NCI-H446 treated with DMSO at 0.1 percent for 48 hours (cell line): ENCODE measurements around the gene RSRC1.
"Not testable (repeated sequence)": the region's sequence is repeated elsewhere in the genome, so short reads cannot be mapped to it uniquely, and the experiment has no call there.

Source experiments
- DNase-seq: peaks from one replicate; lab custom pipeline; 2025; lab: John Stamatoyannopoulos, UW

The RSRC1 gene

DNA sequence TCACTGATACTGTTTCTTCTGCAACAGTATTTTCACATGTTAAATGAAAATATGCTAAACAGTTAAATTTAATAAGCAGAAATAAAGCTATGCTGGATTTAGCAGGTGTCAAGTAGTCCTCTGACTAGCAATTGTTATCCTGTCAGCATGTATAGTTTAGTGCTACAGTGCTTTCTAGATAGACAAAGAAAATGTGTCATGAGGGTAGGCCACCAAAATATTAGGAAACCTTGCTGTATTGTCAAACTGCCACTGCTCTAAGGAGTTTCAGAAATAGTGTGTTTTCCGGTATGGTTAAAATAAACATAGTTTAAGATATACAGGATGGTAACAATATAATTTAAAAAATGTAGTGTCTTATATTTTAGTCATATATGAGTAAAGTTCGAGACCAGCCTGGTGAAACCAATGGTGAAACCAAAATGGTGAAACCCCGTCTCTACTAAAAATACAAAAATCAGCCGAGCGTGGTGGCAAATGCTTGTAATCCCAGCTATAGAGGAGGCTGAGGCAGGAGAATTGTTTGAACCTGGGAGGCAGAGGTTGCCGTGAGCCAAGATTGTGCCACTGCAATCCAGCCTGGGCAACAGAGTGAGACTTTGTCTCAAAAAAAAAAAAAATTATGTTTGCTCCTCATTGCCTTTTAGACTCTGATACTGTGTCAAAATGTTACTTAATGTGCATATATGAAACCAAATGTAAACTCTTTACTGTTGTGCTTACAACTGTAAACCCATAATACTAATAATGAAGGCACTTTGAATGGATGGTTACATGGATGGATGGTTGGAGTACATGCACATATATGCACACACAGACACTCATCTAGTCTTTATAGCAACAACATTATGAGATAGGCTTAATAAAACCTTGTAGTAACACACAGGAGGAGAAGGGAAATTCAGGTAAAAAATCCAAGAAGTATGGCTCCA, 204.8 kb downstream of the RSRC1 start:
- no peak for DNase-seq

DNA sequence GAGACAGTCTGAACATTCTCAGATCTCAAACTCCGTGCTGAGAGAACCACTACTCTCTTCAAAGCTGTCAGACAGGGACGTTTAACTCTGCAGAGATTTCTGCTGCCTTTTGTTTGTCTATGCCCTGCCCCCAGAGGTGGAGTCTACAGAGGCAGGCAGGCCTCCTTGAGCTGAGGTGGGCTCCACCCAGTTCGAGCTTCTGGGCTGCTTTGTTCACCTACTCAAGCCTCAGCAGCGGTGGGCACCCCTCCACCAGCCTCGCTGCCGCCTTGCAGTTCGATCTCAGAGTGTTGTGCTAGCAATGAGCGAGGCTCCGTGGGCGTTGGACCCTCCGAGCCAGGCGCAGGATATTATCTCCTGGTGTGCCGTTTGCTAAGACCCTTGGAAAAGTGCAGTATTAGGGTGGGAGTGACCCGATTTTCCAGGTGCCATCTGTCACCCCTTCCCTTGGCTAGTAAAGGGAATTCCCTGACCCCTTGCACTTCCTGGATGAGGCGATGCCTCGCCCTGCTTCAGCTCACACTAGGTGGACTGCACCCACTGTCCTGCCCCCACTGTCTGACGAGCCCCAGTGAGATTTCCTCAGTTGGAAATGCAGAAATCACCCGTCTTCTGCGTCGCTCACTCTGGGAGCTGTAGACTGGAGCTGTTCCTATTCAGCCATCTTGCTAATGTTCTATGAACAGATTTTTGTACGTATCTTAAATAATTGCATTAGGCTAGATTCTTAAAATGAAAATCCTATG, 220.0 kb downstream of the RSRC1 start:
- DNase-seq, result not testable (repeated sequence)

DNA sequence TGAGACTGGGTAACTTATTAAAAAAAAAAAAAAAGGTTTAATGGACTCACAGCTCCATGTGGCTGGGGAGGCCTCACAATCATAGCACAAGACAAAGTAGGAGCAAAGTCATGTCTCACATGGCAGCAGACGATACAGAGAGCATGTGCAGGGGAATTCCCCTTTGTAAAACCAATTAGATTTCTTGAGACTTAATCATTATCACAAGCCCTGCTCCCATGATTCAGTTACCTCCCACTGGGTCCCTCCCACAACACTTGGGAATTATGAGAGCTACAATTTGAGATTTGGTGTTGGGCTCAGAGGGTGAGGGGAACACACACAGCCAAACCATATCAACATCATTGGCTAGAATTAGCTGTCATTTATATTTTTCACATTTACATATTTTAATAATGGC, 221.0 kb downstream of the RSRC1 start:
- no peak for DNase-seq

DNA sequence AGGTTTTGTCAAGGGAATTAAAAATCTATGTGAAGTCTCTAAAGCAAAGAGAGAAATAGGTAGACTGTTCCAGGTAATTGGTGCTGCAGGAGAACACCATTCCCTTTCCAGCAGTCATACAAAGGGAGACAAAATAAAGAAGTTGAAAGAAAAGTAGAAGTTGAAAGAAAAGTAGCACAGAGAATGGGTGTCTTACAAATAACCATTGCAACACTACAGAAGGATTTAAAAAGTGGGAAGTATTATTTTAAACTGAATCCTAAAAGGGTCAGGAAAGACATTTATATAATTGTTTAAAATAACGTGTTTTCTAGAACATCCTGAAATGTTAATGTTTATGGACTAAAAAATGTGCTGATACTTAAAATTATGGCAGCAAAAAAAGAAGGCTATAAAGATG, 223.8 kb downstream of the RSRC1 start:
- DNase-seq, result no peak

DNA sequence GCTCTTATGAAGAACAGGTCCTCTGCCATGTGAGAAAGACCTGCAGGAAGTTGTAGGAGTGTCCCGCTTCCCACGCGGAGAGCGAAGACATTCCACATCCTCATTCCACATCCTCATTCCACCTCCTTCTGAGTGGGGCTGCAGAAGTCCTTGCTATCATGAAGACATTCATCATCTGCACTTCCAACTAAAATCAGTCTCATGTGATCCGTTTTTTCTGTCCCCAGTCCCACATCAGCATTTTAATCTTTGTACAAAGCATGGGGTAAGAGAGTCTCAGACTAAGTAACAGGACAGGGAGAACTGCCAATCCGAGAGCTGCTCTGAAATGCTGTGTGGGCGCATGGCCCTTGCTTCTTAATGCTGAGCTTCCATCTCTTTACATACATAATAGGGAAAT, 227.2 kb downstream of the RSRC1 start:
- no peak for DNase-seq

DNA sequence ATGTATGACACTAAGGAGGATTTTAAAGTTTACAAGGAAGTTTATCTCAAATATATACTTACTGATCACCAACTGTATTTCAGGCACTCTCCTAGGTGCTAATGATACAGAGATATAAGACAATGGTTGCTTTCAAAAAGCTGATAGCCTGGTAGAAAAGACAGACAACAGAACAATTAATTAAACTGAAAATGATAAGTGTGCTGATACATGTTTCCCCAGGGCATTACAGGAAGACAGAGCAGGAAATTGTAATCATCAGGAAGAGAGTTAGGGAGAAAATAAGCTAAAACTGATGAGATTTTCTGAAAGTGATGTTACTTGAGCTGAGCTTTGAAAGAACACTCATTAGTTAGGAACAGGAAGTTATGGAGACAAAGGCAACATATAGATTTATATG, 229.7 kb downstream of the RSRC1 start:
- no peak for DNase-seq

DNA sequence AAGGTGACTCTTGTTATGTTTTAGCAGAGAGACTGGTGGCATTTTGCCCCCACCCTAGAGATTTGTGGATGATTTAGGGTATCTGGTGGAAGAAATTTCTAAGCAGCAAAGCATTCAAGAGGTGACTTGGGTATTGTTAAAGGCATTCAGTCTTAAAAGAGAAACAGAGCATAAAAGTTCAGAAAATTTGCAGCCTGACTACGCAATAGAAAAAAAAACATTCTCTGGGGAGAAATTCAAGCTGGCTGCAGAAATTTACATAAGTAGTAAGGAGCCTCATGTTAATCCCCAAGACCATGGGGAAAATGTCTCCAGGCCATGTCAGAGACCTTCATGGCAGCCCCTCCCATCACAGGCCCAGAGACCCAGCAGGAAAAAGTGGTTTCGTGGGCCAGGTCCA, 231.1 kb downstream of the RSRC1 start:
- not testable (repeated sequence) for DNase-seq

DNA sequence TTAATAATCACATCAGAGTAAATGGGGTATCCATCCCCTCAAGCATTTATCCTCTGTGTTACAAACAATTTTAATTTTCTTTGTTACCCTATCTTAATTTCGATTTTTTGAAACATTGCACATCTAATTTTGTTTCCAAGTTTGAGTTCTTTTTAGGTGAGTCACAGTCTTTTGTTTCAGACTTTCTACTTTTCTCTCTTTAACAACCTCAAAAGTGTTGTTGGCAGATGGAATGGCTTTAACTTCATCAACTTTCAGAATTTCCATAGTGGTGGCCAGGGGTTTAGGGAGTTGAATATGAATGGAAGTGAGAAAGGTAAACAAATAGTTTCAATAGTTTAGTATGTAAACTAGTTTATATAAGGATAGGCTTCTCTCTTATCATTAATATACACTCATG, 238.1 kb downstream of the RSRC1 start:
- DNase-seq, result no peak

DNA sequence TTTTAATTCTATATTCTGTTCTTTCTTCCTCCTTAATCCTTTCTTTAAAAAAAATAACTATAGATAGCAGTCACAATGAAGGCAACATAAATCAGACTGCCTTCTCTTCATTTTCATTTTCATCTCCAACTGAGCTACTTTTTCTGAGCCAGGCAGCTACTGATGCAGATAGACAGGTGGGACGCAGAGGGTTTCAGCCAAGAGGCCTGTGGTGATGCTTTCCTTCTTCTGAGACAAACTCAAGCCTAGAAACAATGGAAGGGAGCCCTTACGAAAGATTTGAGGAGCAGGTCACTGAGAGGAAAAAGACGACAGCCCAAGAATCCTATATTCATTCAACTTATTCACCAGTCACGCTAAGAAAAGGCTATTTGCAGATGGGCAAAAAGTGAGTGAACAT, 241.1 kb downstream of the RSRC1 start:
- DNase-seq, result no peak

DNA sequence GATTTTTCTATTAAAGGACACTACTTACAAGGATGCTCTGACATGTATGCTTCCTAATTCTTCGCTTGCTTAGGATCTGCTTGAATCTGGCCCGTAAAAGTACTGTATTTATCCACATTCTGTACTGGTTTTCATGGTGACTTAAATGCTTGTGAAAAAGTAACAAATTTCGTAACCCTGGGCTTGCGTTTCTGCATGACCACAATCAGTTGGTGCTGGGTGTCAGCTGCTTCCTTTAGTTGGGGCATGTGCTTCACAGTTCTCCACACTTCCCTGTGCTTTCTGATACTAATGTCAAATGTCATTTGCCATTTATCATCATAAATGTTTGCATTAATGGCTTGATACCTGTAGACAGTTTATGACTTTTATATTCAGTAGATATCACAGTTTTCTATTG, 242.7 kb downstream of the RSRC1 start:
- DNase-seq, result no peak

DNA sequence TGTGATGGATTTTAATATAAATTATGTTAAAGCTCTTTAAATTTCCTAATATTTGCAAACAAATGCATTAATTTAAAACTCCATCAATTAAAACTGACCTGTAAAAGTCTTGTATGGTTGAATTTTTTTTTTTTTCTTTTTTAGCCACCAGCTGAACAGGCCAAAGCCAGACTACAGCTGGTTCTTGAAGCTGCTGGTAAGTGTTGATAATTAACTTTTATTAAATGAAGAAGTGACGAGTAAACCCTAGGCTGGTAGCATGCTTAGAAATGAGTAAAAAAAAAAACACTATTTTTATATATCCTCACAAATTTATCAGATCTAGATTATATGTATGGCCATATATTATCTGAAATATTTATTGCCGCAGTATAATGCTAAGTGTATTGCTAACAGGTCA, 244.8 kb downstream of the RSRC1 start:
- DNase-seq, result no peak

DNA sequence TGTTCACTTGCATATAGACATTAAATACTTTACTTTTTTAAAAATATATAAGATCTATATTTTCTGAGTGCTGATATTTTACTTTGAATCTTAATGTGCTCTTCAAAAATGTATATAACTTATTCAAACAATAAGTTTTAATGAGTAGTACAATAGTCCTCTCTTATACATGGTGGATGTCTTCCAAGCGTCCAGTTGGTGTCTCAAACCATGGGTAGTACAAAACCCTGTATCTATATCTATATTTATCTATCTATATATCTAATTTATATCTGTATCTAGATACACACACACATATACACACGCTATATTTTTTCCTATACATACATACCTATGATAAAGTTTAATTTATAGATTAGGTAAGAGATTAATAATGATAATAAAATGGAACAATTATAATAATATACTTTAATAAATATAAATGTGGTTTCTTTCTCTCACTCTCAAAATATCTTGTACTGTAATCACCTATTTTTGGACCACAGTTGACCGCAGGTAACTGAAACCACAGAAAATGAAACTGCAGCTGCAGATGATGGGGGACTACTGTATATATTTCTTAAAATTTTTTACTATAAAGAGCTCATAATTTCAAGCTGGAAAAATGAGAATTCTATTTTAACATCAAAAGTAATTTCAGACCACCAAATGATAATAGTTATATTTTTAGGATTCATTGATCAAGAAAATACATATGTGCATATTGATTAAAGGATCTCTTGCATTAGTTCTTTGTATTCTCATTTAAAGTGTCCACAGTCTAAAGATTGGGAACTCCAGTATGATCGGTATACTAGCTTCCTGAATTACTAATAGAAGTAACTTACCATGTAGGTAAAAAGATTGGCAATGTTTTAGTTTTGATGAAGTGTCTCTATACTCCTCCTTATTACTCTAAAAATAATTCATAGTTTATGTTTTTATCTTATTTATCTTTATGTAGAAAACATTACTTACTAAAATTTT, 246.0 kb downstream of the RSRC1 start:
- no peak for DNase-seq

DNA sequence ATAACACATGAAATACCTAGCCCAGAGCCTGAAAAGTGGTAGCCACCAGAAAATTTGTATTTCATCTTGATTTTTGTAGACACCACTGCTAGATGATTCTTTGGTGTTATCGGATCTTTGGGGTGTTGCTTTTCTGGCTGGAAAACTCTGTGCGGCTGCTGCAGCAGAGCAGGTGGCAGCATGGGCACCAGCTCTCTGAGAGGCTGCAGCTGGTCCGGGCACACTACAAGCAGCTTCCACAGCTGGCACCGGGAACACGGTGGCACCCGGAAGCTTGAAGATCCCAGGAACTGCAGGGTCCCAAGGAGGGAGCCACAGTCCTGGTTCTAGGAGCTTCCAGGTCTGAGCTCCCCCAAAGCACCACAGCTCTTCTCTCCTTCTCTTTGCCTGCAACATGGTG, 249.4 kb downstream of the RSRC1 start:
- DNase-seq, result no peak

DNA sequence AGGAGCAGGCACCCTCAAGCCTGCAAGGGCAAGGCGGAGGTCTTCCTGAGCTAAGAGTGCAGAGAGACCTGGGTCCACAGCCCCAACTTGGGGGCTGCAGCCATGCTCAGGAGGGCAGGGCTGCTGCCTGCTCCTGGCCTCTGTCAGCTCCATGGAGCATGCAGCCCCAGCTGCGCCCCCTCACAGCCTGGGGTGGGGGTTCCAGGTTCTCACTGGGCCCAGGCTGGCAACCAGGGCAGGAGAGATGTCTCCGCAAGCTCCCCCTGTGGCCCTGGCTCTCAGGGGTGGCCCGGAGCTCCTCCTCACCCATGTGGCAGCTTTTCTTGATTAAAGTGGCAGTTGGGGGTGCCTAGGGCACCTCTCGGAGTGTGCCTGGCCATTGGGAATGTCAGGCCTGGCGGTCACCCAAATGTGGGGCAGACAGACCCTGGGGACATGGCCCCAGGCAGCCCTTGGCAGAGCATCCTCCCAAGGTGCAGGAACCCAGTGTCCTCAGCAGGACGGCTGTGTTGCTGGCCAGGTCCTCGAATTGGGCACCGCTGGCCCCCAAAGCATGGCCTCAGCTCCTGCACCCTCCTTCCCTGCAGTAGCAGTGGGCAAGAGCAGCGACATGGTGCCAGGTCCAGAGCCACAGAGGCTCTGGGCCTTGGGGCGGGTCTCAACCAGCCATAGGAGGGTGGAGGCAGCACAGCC, 251.0 kb downstream of the RSRC1 start:
- DNase-seq, result no peak

DNA sequence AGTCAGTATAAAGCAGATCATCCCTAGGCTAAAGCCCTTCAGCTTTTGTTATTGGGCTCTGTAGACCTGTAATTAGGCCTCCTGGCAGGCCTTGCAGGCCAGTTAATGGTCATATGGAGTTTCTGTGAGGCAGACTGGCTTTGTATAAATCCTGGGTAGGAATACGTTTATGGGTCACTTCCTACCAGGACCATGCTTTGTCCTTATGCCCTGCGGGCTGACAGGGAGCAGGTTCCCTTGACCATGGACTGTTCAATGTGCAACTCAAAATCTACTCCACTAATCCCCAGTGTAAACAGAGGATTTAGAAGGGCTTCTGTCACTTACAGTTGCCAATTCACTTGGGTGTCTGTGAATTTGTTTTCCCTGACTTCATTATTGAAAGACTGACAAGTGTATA, 258.4 kb downstream of the RSRC1 start:
- DNase-seq, result peak; percentile 10

DNA sequence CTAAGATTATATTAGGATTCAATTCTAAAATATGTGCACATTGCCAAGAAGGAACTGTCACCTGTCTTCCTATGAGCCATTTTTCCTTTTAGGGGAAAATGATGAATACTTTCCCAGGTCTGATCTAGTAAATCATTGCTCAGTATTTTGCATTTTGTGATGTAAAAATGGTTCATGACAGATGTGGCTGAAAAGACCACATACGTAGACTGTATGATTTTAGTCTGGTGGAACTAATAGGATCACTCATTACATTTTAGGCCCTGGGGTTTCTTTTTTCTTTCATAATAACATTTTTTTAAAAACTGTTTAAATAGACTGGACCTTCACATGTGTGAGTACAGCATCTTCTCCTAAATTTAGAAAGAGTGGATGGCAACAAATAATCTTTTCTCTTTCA, 259.4 kb downstream of the RSRC1 start:
- peak; percentile 57 for DNase-seq

DNA sequence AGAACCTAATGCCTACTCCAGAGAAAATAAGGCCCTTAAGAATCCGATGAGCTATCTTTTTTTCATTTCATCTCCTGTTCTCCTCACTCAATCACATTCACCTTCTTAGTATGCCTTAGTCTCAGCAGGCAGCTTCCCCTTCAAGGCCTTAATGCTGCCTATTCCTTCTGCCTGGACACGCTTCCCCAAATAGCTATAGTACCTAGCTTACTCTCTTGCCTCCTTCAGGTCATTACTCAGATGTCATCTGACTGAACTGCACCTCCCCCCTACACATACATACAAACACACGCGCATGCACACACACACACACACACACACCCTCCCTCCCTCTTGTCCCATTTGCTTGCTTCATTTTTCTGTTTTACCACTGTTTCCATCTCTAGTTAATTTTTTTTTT, 269.6 kb downstream of the RSRC1 start:
- DNase-seq, result no peak

DNA sequence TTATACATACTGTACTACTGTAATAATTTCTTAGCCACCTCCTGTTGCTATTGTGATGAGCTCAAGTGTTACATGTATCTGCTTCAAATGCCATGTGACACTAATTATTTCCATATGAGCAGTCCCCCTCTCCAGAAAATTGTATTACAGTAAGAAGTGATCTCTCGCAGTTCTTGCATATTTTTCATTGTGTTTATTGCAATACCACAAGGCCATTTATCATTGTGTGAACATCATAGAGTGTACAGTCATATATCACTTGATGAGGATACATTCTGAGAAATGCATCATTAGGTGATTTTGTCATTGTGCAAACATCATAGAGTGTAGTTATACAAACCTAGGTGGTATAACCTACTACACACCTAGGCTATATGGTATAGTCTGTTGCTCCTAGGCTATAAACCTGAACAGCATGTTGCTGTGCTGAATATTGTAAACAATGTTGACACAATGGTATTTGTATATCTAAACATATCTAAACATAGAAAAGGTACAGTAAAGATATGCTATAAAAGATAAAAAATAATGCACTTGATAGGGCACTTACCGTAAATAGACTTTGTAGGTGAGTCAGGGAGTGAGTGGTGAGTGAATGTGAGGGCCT, 271.5 kb downstream of the RSRC1 start:
- DNase-seq, result no peak

DNA sequence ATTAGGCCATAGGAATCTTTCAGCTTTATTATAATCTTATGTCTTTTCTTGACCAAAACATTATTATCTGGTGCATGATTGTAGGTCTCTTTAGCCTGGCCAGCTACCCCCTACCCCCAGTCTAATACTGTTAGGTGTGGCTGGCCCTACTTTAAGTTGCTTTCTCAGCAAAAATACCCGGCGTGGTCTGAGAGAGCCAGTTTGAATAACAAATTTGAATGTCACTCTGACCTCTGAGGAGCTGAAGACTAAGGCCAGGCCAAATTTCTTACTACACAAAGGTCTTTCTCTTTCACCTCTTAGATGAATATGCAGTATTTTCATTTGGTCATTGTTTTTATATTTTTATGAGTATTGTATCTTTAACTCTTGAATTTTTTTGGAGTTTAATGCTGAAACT, 272.6 kb downstream of the RSRC1 start:
- no peak for DNase-seq

DNA sequence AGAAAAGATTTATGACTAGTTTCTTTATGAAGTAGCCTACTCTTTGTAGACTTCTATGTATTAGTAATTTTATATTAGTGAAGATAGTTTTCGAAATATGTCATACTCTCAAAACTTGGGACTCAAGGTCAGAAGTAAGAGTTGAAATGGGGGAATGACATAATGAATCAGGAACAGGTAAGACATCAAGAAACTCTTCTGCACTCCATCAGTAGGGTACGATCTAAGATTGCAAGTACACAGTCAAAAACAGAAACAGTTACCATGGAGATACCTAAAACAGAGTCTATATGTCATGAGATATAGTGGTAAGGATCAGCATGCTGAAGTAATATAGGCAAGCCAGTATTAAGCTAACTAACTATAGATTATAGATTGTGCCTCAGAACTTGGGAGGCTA, 274.1 kb downstream of the RSRC1 start:
- DNase-seq, result no peak

DNA sequence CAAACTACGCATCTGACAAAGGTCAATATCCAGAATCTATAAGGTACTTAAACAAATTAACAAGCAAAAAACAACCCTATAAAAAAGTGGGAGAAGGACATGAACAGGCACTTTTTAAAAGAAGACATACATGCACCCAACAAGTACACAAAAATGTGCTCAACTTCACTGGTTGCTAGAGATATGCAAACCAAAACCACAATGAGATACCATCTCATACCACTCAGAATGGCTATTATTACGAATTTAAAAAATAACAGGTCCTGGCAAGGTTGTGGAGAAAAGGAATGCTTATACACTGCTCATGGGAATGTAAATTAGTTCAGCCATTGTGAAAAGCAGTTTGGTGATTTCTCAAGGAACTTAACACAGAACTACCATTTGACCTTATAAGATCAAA, 285.5 kb downstream of the RSRC1 start:
- no peak for DNase-seq
